Lower leg skin (tissue), 3 donors: ENCODE data around the gene SEL1L2.

ENCODE experiments used
- CTCF ChIP-seq, 3 donors: fragments of 450-650 bp; IDR thresholded peaks; one replicate each; pipeline ENCODE4 v1.5.1; 2016; ENCODE audit warnings: antibody characterized with exemption in 3 of 3, mild to moderate bottlenecking in 3 of 3, moderate library complexity in 2 of 3
- POLR2A ChIP-seq, 2 donors: fragments of 450-650 bp; IDR thresholded peaks; one replicate each; pipeline ENCODE4 v1.6.1; 2016 to 2017; ENCODE audit warnings: antibody characterized with exemption in 2 of 2, mild to moderate bottlenecking in 1 of 2, moderate library complexity in 1 of 2

DNA sequence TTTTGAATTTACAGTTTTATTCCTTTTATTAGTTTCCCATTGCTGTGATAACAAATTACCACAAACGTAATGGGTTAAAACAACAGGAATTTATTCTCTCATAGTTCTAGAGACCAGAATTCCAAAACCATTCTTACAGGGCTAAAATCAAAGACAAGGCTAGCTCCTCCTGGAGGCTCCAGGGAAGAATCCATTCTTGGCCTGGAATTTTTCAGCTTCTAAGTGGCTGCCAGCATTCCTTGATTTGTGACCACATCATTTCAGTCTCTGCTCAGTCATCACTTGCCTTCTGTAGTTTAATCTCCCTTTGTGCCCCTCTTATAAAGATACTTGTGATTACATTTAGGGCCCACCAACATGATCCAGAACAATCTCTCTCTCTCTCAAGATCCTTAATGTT, 897 bp upstream of the SEL1L2 start:
- TF ChIP-seq CTCF (IDR thresholded peaks at IDR 0.05) (no peak), POLR2A (IDR thresholded peaks at IDR 0.05) (no peak)
